Fibroblast of mammary gland (primary cell): ENCODE results near the gene CENPO.

Source experiments
- DNase-seq: peaks from one replicate; pipeline ENCODE4 v3.0.0-alpha.2; 2010; ENCODE audit warnings: low read depth
- H3K4me3 ChIP-seq: 2 replicates; pipeline ENCODE4 v1.5.1; 2011; ENCODE audit warnings: low read depth, mild to moderate bottlenecking, low read length, moderate library complexity; ENCODE audit not compliant: control insufficient read depth
- CTCF ChIP-seq: conservative IDR thresholded peaks from 2 replicates; pipeline ENCODE4 v1.5.1; 2011; ENCODE audit warnings: low read depth, low read length, inconsistent platforms; ENCODE audit not compliant: control insufficient read depth, insufficient read depth

CENPO gene

GRCh38 chr2:24857746-24858145 lies 64.5 kb downstream of the CENPO start:
- DNase-seq: peak; percentile 9
- no peak for TF ChIP-seq CTCF
- no peak overlapping the region for H3K4me3 ChIP-seq

DNA sequence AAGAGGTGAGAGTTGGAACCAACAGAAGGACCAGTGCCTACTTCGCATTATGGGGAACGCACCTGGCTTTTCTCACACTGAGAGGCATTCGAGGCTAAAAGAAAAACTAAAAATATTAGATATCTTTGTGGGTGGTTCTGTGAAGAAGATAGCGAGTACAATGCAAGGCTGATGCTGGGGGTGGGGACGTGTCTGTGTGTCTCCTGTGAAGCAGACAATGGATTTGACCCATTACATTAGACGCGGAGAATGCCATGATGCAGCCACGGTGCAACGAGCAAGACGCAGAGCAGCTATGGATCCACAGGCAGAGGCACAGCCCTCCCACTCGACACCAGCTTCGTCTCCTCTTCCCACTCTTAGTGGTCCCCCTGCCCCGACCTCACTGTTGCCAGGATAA lies 65.8 kb downstream of the CENPO start:
- no peak overlapping the region for H3K4me3 ChIP-seq
- TF ChIP-seq CTCF: no peak
- DNase-seq: no peak

- no peak for TF ChIP-seq CTCF
- no peak for DNase-seq
- no peak overlapping the region for H3K4me3 ChIP-seq
Observed at GRCh38 chr2:24859968-24860600, 66.9 kb downstream of the CENPO start.

DNA sequence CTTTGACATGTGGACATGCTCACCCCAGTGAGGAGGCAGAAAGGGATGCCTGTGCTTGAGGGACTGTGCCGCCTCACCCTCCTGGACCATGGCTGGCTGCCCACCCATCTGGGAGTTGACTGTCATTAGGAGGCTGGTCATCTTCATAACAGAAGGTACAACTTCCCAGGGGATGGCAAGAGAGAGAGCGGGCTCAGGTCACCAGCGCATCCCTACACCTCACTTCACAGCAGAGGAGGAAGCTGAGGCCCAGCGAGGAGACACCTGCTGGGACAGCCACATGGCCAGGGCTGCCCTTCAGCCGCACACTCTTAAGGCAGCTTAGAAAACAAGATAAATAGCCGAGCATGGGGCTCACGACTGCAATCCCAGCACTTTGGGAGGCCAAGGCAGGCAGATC lies 67.4 kb downstream of the CENPO start:
- TF ChIP-seq CTCF: no peak

DNA sequence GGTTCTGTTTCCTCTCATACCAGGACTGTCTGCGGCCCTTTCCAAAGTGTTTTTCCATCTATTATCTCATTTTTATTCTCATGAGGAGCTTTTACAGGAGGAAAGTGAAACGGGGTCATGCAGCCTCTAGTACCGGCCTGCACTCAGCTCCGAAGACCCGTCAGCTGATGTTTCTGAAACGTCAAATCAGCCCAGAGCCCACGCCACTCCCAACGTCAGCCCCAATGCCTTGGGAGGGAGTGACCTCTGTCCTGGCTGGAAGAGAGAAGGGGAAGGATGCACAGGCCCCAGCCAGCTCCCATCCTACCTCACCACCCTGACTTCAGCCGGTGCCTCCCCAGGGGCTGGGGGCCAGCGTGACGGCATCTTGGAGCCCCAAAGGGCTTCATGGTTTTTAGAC lies 68.3 kb downstream of the CENPO start:
- TF ChIP-seq CTCF: no peak
- DNase-seq: peak; percentile 57
- H3K4me3 ChIP-seq: no peak overlapping the region

More for the DNA sequence above, 67.4 kb downstream of the CENPO start:
- DNase-seq: no peak
- H3K4me3 ChIP-seq: no peak overlapping the region

DNA sequence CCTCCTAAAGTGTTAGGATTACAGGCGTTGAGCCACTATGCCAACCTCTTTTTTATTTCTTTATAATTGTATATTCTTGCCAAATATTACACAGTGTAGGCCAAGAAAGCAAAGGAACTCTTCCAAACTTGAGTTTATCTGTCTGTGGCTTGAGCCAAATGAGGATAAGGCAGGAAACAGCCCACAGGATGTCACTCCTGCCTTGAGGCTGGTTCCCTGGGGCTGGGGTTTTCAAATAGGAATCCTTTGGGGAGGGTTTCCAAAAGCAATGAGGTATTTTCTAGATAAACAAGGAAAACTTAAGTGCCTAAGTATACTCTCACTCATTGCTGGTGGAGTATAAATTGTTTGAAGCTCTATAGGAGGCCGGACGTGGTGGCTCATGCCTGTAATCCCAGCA lies 70.4 kb downstream of the CENPO start:
- H3K4me3 ChIP-seq: no peak overlapping the region
- no peak for DNase-seq
- no peak for TF ChIP-seq CTCF

GRCh38 chr2:24866946-24867345 lies 73.7 kb downstream of the CENPO start:
- DNase-seq: no peak
- no peak overlapping the region for H3K4me3 ChIP-seq
- no peak for TF ChIP-seq CTCF
